Left lung (tissue), 10 donors: ENCODE measurements around the gene DHX40. TPM values are rescaled to one million over a fixed set of nuclear protein-coding genes. Genes with fewer than 3 reads are reported as not detected.

Experiments used
- ATAC-seq: fragments of 200-7000 bp; cut with Tn5 transposase; one replicate; pipeline ENCODE4 v1.9.1; 2020; ENCODE audit warnings: moderate library complexity
- DNase-seq, 4 donors: peaks; one replicate each; pipeline ENCODE4 v3.0.0-alpha.2; 2013 to 2020
- H3K27ac ChIP-seq, 2 donors: fragments of 200-600 bp; sonication (generic) in 1 of 2; one replicate each; pipeline versions ENCODE4 v1.5.0 to v1.8.0; 2020 to 2021
- H3K27me3 ChIP-seq, 2 donors: fragments of 200-600 bp; sonication (generic) in 1 of 2; one replicate each; pipeline versions ENCODE4 v1.5.0 to v1.8.0; 2020 to 2021
- H3K36me3 ChIP-seq, 2 donors: fragments of 200-600 bp; sonication (generic) in 1 of 2; one replicate each; pipeline versions ENCODE4 v1.5.0 to v1.8.0; 2020 to 2021
- H3K4me1 ChIP-seq, 2 donors: fragments of 200-600 bp; one replicate each; pipeline ENCODE4 v1.8.0; 2021
- H3K4me3 ChIP-seq, 2 donors: fragments of 200-600 bp; sonication (generic) in 1 of 2; one replicate each; pipeline versions ENCODE4 v1.5.0 to v1.8.0; 2020 to 2021; ENCODE audit warnings: mild to moderate bottlenecking in 1 of 2
- H3K9me3 ChIP-seq, 2 donors: fragments of 200-600 bp; sonication (generic) in 1 of 2; one replicate each; pipeline versions ENCODE4 v1.5.0 to v1.8.0; 2020 to 2021
- CTCF ChIP-seq, 2 donors: fragments of 200-600 bp; sonication (generic) in 1 of 2; IDR thresholded peaks; one replicate each; pipeline versions ENCODE4 v1.5.0 to v1.8.0; 2021; ENCODE audit warnings: antibody characterized with exemption in 2 of 2
- intact Hi-C, 2 donors: fragments of 100-400 bp; cut with DNase I; formaldehyde crosslinking; loops; one replicate each; pipeline versions ENCODE4 v1.11.2 to v1.14.2; 2022
- polyA plus RNA-seq, 6 donors: library from polyadenylated mRNA; unstranded; fragments of 120-200 nt; gene quantifications; one replicate each; pipeline ENCODE4 v1.2.1, GENCODE V29; 2013; ENCODE audit not compliant: insufficient read length in 6 of 6
- total RNA-seq, 2 donors: library from RNA; stranded (reverse); fragmentation: NEBNext Ultra II Directional; extraction: Animal tissue kit (Norgen Biotek cat#: 25700); gene quantifications; one replicate each; pipeline ENCODE4 v1.2.1, GENCODE V29; 2021
- donor health status: DM: no; HTN: yes; CAD: no.
- donor health status: DM: no; HTN: no; CAD: no.

Gene DHX40
- total and polyA plus RNA-seq, 8 donors = 23.9 to 96.7 (median 74.8) TPM

- Histone ChIP-seq H3K27me3 (no peaks in the 10 kb centered on the region), H3K4me3 (no peak overlapping the region), H3K27ac (peak overlapping the region in 1 of 2 donors; percentile 4), H3K36me3 (peaks cover 0 to 7% of the 10 kb centered on the region in 2 donors), H3K4me1 (peaks cover 40 to 97% of the 10 kb centered on the region in 2 donors), H3K9me3 (no peaks in the 10 kb centered on the region)
- intact Hi-C loops = no loop called here
- ATAC-seq (no peak), DNase-seq (no peak)
- TF ChIP-seq CTCF (IDR thresholded peaks at IDR 0.05) = no peak
These were observed 67.0 kb downstream of the DHX40 start for GRCh38 chr17:59632398-59632797.

GRCh38 chr17:59633658-59634359, 68.4 kb downstream of the DHX40 start:
- H3K27me3 ChIP-seq = no peaks in the 10 kb centered on the region
- peak overlapping the region; percentile 1 to 13 for H3K27ac ChIP-seq
- intact Hi-C loops = no loop called here
- DNase-seq (no peak), ATAC-seq (no peak)
- peaks cover 0 to 7% of the 10 kb centered on the region in 2 donors for H3K36me3 ChIP-seq
- TF ChIP-seq CTCF (IDR thresholded peaks at IDR 0.05) = no peak
- no peak overlapping the region for H3K4me3 ChIP-seq
- H3K9me3 ChIP-seq = no peaks in the 10 kb centered on the region
- peaks cover 36 to 95% of the 10 kb centered on the region in 2 donors for H3K4me1 ChIP-seq

- H3K4me1 ChIP-seq = peaks cover 42 to 95% of the 10 kb centered on the region in 2 donors
- no peaks in the 10 kb centered on the region for H3K27me3 ChIP-seq
- peaks cover 0 to 7% of the 10 kb centered on the region in 2 donors for H3K36me3 ChIP-seq
- H3K9me3 ChIP-seq = no peaks in the 10 kb centered on the region
- no peak for TF ChIP-seq CTCF (IDR thresholded peaks at IDR 0.05)
- H3K27ac ChIP-seq = peak overlapping the region; percentile 1 to 13
- DNase-seq (no peak), ATAC-seq (peak; percentile 53)
- intact Hi-C loops = no loop called here
- no peak overlapping the region for H3K4me3 ChIP-seq
These were observed 69.5 kb downstream of the DHX40 start for GRCh38 chr17:59634632-59635541.

GRCh38 chr17:59637611-59638310, 72.4 kb downstream of the DHX40 start:
- Histone ChIP-seq H3K27me3 (no peaks in the 10 kb centered on the region), H3K4me3 (no peak overlapping the region), H3K36me3 (peaks cover 0 to 7% of the 10 kb centered on the region in 2 donors), H3K4me1 (peaks cover 48 to 94% of the 10 kb centered on the region in 2 donors), H3K9me3 (no peaks in the 10 kb centered on the region), H3K27ac (no peak overlapping the region)
- ATAC-seq (no peak), DNase-seq (no peak)
- intact Hi-C loops = no loop called here
- TF ChIP-seq CTCF (IDR thresholded peaks at IDR 0.05) = no peak
